Fibroblast of lung (primary cell): ENCODE results near the gene KRTAP5-2. TPM values are rescaled to one million over a fixed set of nuclear protein-coding genes. Genes with fewer than 3 reads are reported as not detected.
A peak's percentile ranks its signal among the peaks of the same experiment; 100 is the strongest.
"Not testable (repeated sequence)": the region's sequence is repeated elsewhere in the genome, so short reads cannot be mapped to it uniquely, and the experiment has no call there.

ENCODE experiments used
- DNase-seq, 2 donors: peaks; one replicate each; pipeline versions ENCODE4 v3.0.0 to v3.0.0-alpha.2; 2010; ENCODE audit warnings: low read depth in 2 of 2
- H2AFZ ChIP-seq: 2 replicates; pipeline ENCODE4 v1.5.1; 2012; ENCODE audit warnings: low read length, control low read depth, inconsistent platforms
- H3K27ac ChIP-seq: 2 replicates; pipeline ENCODE4 v1.5.1; 2011; ENCODE audit warnings: low read length, control low read depth; ENCODE audit not compliant: insufficient read depth
- H3K27me3 ChIP-seq: 2 replicates; pipeline ENCODE4 v1.5.1; 2011; ENCODE audit warnings: mild to moderate bottlenecking, low read length; ENCODE audit not compliant: control insufficient read depth, insufficient read depth
- H3K36me3 ChIP-seq: 2 replicates; pipeline ENCODE4 v1.5.1; 2011; ENCODE audit warnings: low read length; ENCODE audit not compliant: control insufficient read depth, insufficient read depth
- H3K4me1 ChIP-seq: 2 replicates; pipeline ENCODE4 v1.5.1; 2011; ENCODE audit warnings: low read length; ENCODE audit not compliant: control insufficient read depth, insufficient read depth; ENCODE audit errors: extremely low read depth
- H3K4me2 ChIP-seq: 2 replicates; pipeline ENCODE4 v1.5.1; 2011; ENCODE audit warnings: low read length, control low read depth; ENCODE audit not compliant: insufficient read depth; ENCODE audit errors: extremely low read depth
- H3K4me3 ChIP-seq, 4 experiments: fragments of 200-600 bp in 1 of 4; sonication (generic) in 1 of 4; replicated peaks in 1 of 4; 2 replicates each; pipeline ENCODE4 v1.5.1; 2011 to 2016; ENCODE audit warnings: low read length in 4 of 4, low read depth in 3 of 4, mild to moderate bottlenecking in 3 of 4, control low read depth in 2 of 4, inconsistent platforms in 1 of 4, mixed read lengths in 1 of 4; ENCODE audit not compliant: insufficient read depth in 1 of 4; ENCODE audit errors: control extremely low read depth in 1 of 4
- H3K79me2 ChIP-seq: 2 replicates; pipeline ENCODE4 v1.5.1; 2012; ENCODE audit warnings: mild to moderate bottlenecking, low read length, inconsistent platforms; ENCODE audit not compliant: control insufficient read depth, insufficient read depth
- H3K9ac ChIP-seq: 2 replicates; pipeline ENCODE4 v1.5.1; 2011; ENCODE audit warnings: mild to moderate bottlenecking, low read length, control low read depth; ENCODE audit not compliant: insufficient read depth
- H3K9me3 ChIP-seq: 2 replicates; pipeline ENCODE4 v1.5.1; 2012; ENCODE audit warnings: low read depth, low read length; ENCODE audit not compliant: control insufficient read depth, insufficient read depth
- H4K20me1 ChIP-seq: 2 replicates; pipeline ENCODE4 v1.5.1; 2011; ENCODE audit warnings: low read length; ENCODE audit not compliant: control insufficient read depth, insufficient read depth; ENCODE audit errors: extremely low read depth
- EZH2 ChIP-seq: IDR thresholded peaks from 2 replicates; pipeline ENCODE4 v1.5.1; 2012; ENCODE audit warnings: low read length, control low read depth, mild to moderate bottlenecking; ENCODE audit errors: missing control alignments
- polyA plus RNA-seq, 2 donors: library from polyadenylated mRNA; depleted of rRNA in 1 of 2; stranded (reverse) in 1 of 2; unstranded in 1 of 2; fragments of >200 nt; gene quantifications; 2 replicates each; pipeline ENCODE4 v1.2.1, GENCODE V29; 2011 to 2012; ENCODE audit warnings: missing spikeins in 1 of 2
- total RNA-seq: library from RNA; depleted of rRNA; stranded (reverse); fragments of >200 nt; gene quantifications from 2 replicates; pipeline ENCODE4 v1.2.1, GENCODE V29; 2014
- TF ChIP-seq, protein P1 (sequence below), 2 donors: IDR thresholded peaks in 1 of 2; conservative IDR thresholded peaks in 1 of 2; 1 replicate in 1 of 2; 2 replicates in 1 of 2; pipeline ENCODE4 v1.5.1; 2011 to 2012; ENCODE audit warnings: low read length in 2 of 2, control low read depth in 1 of 2, inconsistent platforms in 1 of 2, low read depth in 1 of 2, mild to moderate bottlenecking in 1 of 2

The KRTAP5-2 gene
- total and polyA plus RNA-seq, 2 donors (not counting 1 experiment from before 2014, with no cell fraction given): not detected

- DNase-seq: no peak
- H3K9ac ChIP-seq: no peak overlapping the region
- H3K36me3 ChIP-seq: no peaks in the 10 kb centered on the region
- H3K4me2 ChIP-seq: no peak overlapping the region
- no peaks in the 10 kb centered on the region for H3K79me2 ChIP-seq
- TF ChIP-seq, protein P1, sequence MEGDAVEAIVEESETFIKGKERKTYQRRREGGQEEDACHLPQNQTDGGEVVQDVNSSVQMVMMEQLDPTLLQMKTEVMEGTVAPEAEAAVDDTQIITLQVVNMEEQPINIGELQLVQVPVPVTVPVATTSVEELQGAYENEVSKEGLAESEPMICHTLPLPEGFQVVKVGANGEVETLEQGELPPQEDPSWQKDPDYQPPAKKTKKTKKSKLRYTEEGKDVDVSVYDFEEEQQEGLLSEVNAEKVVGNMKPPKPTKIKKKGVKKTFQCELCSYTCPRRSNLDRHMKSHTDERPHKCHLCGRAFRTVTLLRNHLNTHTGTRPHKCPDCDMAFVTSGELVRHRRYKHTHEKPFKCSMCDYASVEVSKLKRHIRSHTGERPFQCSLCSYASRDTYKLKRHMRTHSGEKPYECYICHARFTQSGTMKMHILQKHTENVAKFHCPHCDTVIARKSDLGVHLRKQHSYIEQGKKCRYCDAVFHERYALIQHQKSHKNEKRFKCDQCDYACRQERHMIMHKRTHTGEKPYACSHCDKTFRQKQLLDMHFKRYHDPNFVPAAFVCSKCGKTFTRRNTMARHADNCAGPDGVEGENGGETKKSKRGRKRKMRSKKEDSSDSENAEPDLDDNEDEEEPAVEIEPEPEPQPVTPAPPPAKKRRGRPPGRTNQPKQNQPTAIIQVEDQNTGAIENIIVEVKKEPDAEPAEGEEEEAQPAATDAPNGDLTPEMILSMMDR (conservative IDR thresholded peaks at IDR 0.05 in 1 of 2, IDR thresholded peaks at IDR 0.05 in 1 of 2; ENCODE audit: low read depth in 1 of 2, low read length in 2 of 2): no peak
- TF ChIP-seq EZH2: no peak
- no peak overlapping the region for H3K27ac ChIP-seq
- no peaks in the 10 kb centered on the region for H3K4me1 ChIP-seq
- H3K4me3 ChIP-seq: no peak overlapping the region
- H3K9me3 ChIP-seq: no peaks in the 10 kb centered on the region
- peaks cover 3% of the 10 kb centered on the region for H3K27me3 ChIP-seq
- H4K20me1 ChIP-seq: no peaks in the 10 kb centered on the region
- H2AFZ ChIP-seq: no peak overlapping the region
Measured at GRCh38 chr11:1597331-1597993, 632 bp downstream of the KRTAP5-2 start.

DNA sequence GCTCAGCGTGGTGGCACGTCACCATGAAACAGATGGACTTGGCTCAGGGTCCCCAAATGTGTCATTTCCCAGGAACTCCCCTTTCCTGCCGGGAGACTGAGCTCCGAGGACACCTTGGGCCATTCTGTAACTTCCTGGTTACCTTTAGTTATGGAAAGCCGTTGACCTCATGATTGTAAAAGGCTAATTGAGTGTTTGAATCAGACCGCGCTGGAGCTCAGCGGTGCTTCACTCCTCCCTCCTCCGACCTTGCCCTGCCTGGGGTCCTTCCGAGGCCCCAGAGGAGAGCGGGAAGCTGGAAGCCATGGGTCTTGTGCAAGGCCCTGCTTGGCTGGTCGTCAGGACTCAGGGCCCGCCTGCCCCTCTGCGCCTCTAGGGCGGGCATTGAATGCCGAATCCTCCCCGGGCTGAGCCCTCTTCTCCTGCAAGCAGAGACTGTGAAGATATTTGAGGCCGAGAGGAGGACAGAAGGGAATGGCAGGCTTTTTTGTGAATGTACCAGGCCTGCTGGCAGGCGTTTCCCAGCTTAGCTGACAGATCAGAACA lies 1.4 kb downstream of the KRTAP5-2 start:
- not testable (repeated sequence) for DNase-seq, H3K4me3 ChIP-seq, H4K20me1 ChIP-seq, H3K27me3 ChIP-seq, H3K36me3 ChIP-seq, H3K27ac ChIP-seq, H3K9ac ChIP-seq, H2AFZ ChIP-seq, H3K4me2 ChIP-seq, H3K9me3 ChIP-seq, H3K79me2 ChIP-seq, H3K4me1 ChIP-seq

GRCh38 chr11:1595994-1596575 lies 2.0 kb downstream of the KRTAP5-2 start:
- not testable (repeated sequence) for DNase-seq, H3K27me3 ChIP-seq, H3K36me3 ChIP-seq, H3K4me1 ChIP-seq, H3K9ac ChIP-seq, H3K4me3 ChIP-seq, H3K27ac ChIP-seq, H3K79me2 ChIP-seq, H2AFZ ChIP-seq, H4K20me1 ChIP-seq, H3K4me2 ChIP-seq, H3K9me3 ChIP-seq
- TF ChIP-seq, protein P1 (conservative IDR thresholded peaks at IDR 0.05 in 1 of 2, IDR thresholded peaks at IDR 0.05 in 1 of 2; ENCODE audit: low read depth in 1 of 2, low read length in 2 of 2): peak in 1 of 2 donors; percentile 18
